Gastroesophageal sphincter (tissue), 4 donors: ENCODE measurements around the gene CRIM1. TPM values are rescaled to one million over a fixed set of nuclear protein-coding genes. Genes with fewer than 3 reads are reported as not detected.
"Not testable (repeated sequence)": the region's sequence is repeated elsewhere in the genome, so short reads cannot be mapped to it uniquely, and the experiment has no call there.

ENCODE experiments used
- ATAC-seq: fragments of 150-250 bp; one replicate; pipeline ENCODE4 v1.9.1; 2016; ENCODE audit warnings: mild to moderate bottlenecking, moderate library complexity
- H3K27ac ChIP-seq, 4 donors: fragments of 200-600 bp; sonication (generic) in 3 of 4; 1 replicate in 3 of 4; 2 replicates in 1 of 4; pipeline ENCODE4 v1.5.1; 2016 to 2019
- H3K27me3 ChIP-seq: fragments of 200-600 bp; sonication (generic); one replicate; pipeline ENCODE4 v1.5.1; 2019
- H3K36me3 ChIP-seq, 2 donors: fragments of 200-600 bp; sonication (generic); one replicate each; pipeline ENCODE4 v1.5.1; 2019; ENCODE audit warnings: control low read depth in 1 of 2
- H3K4me1 ChIP-seq, 3 donors: fragments of 200-600 bp; sonication (generic); 1 replicate in 2 of 3; 2 replicates in 1 of 3; pipeline ENCODE4 v1.5.1; 2016 to 2019; ENCODE audit warnings: control low read depth in 2 of 3
- H3K4me3 ChIP-seq, 2 donors: fragments of 200-600 bp; sonication (generic); one replicate each; pipeline ENCODE4 v1.5.1; 2019; ENCODE audit warnings: mild to moderate bottlenecking in 1 of 2, moderate library complexity in 1 of 2
- H3K9me3 ChIP-seq, 3 donors: fragments of 200-600 bp; sonication (generic); one replicate each; pipeline ENCODE4 v1.5.1; 2017 to 2019; ENCODE audit warnings: control low read depth in 2 of 3
- CTCF ChIP-seq, 4 experiments: fragments of 200-600 bp in 2 of 4; fragments of 450-650 bp in 2 of 4; sonication (generic) in 1 of 4; IDR thresholded peaks; one replicate each; pipeline ENCODE4 v1.5.1; 2017 to 2019; ENCODE audit warnings: antibody characterized with exemption in 4 of 4, mild to moderate bottlenecking in 2 of 4, moderate library complexity in 2 of 4
- EP300 ChIP-seq: sonication (generic); formaldehyde crosslinking; IDR thresholded peaks from one replicate; pipeline ENCODE4 v1.6.1; 2017; ENCODE audit warnings: antibody characterized with exemption, mild to moderate bottlenecking
- POLR2A ChIP-seq, 2 donors: fragments of 450-650 bp; IDR thresholded peaks; one replicate each; pipeline ENCODE4 v1.6.1; 2017; ENCODE audit warnings: antibody characterized with exemption in 2 of 2, mild to moderate bottlenecking in 2 of 2, moderate library complexity in 1 of 2
- POLR2AphosphoS5 ChIP-seq: sonication (generic); formaldehyde crosslinking; IDR thresholded peaks from one replicate; pipeline ENCODE4 v1.6.1; 2017; ENCODE audit warnings: antibody characterized with exemption
- WGBS, 2 donors: methylation state at CpG; one replicate each; pipeline ENCODE4 v1.1.5; 2018; ENCODE audit warnings: low coverage in 1 of 2; 5-methylcytosine and 5-hydroxymethylcytosine counted together
- total RNA-seq, 4 donors: library from RNA; depleted of rRNA; stranded (reverse); fragments of >200 nt; gene quantifications; one replicate each; pipeline ENCODE4 v1.1.0, GENCODE V29; 2016

The CRIM1 gene
- 100 to 1,000 TPM; 150 to 342 (median 203) TPM for total RNA-seq

- Histone ChIP-seq H3K27ac (peak within 1 kb of the TSS; percentile 91 to 96 (median 92)), H3K36me3 (no peaks in the 10 kb centered on the region), H3K4me1 (peaks cover 0 to 60% (median 6%) of the 10 kb centered on the region in 3 donors), H3K9me3 (no peaks in the 10 kb centered on the region), H3K4me3 (peak within 1 kb of the TSS; percentile 72 to 95), H3K27me3 (no peaks in the 10 kb centered on the region)
- ATAC-seq, result peak; percentile 87
- no peak for TF ChIP-seq EP300
- TF ChIP-seq CTCF (IDR thresholded peaks at IDR 0.05), result peak in 1 of 4 experiments; percentile 8
- TF ChIP-seq POLR2AphosphoS5, result peak; percentile 96
- TF ChIP-seq POLR2A (IDR thresholded peaks at IDR 0.05), result peak; percentile 94 to 96
- 0% methylated on average over 3 to 6 of the region's 82 CpGs for WGBS, 2 donors
Observed at GRCh38 chr2:36355151-36355889, at the start of gene CRIM1. Gene CRIM1, plus strand, starts transcription at chr2:36355778. Its CDS starts 515 bp downstream, at chr2:36356293.

GRCh38 chr2:36307441-36307840, 48.1 kb upstream of the CRIM1 start:
- no peak for TF ChIP-seq EP300
- no peak for TF ChIP-seq CTCF (IDR thresholded peaks at IDR 0.05)
- no peak for TF ChIP-seq POLR2A (IDR thresholded peaks at IDR 0.05)
- Histone ChIP-seq H3K4me3 (no peak overlapping the region), H3K36me3 (no peaks in the 10 kb centered on the region), H3K4me1 (no peaks in the 10 kb centered on the region), H3K9me3 (no peaks in the 10 kb centered on the region), H3K27me3 (no peaks in the 10 kb centered on the region), H3K27ac (no peak overlapping the region)
- 71 to 80% methylated on average over 3 of the region's 3 CpGs for WGBS, 2 donors
- ATAC-seq, result no peak

- not testable (repeated sequence) for H3K9me3 ChIP-seq, H3K27ac ChIP-seq, H3K4me3 ChIP-seq, H3K4me1 ChIP-seq, H3K36me3 ChIP-seq, ATAC-seq, H3K27me3 ChIP-seq
- 71 to 100% methylated on average over 1 of the region's 1 CpG for WGBS, 2 donors
Observed at GRCh38 chr2:36310444-36310843, 45.1 kb upstream of the CRIM1 start.

GRCh38 chr2:36318547-36318946, 37.0 kb upstream of the CRIM1 start:
- no peak overlapping the region for H3K27ac ChIP-seq
- no peak for ATAC-seq
- 92 to 100% methylated on average over 1 of the region's 1 CpG for whole genome bisulfite sequencing, 2 donors
- no peak overlapping the region for H3K4me3 ChIP-seq
- no peaks in the 10 kb centered on the region for H3K4me1 ChIP-seq
- H3K27me3 ChIP-seq, result no peaks in the 10 kb centered on the region
- no peak for TF ChIP-seq CTCF (IDR thresholded peaks at IDR 0.05)
- TF ChIP-seq POLR2A (IDR thresholded peaks at IDR 0.05), result no peak
- no peak for TF ChIP-seq EP300
- no peak for TF ChIP-seq POLR2AphosphoS5
- H3K9me3 ChIP-seq, result peaks cover 0 to 13% (median 0%) of the 10 kb centered on the region in 3 donors
- no peaks in the 10 kb centered on the region for H3K36me3 ChIP-seq

GRCh38 chr2:36322108-36322507, 33.5 kb upstream of the CRIM1 start:
- Histone ChIP-seq H3K4me3 (no peak overlapping the region), H3K27ac (no peak overlapping the region), H3K36me3 (no peaks in the 10 kb centered on the region), H3K27me3 (no peaks in the 10 kb centered on the region), H3K4me1 (no peaks in the 10 kb centered on the region), H3K9me3 (no peaks in the 10 kb centered on the region)
- no peak for ATAC-seq
- TF ChIP-seq POLR2AphosphoS5 (no peak), POLR2A (IDR thresholded peaks at IDR 0.05) (no peak), CTCF (IDR thresholded peaks at IDR 0.05) (peak in 2 of 4 experiments; percentile 8 to 52), EP300 (no peak)
- WGBS, 2 donors, result 50 to 63% methylated on average over 3 of the region's 3 CpGs
